Trophoblast cell (in vitro differentiated cells and primary cell): Measurements from ENCODE around the gene SLC12A8.

ENCODE experiments used
- DNase-seq, 2 donors: peaks; one replicate each; pipeline ENCODE4 v3.0.0-alpha.2; 2016
- H2AFZ ChIP-seq: 2 replicates; pipeline ENCODE4 v1.6.1; 2013; ENCODE audit warnings: low read length, moderate library complexity, mild to moderate bottlenecking; ENCODE audit not compliant: insufficient read depth, poor library complexity
- H2AK5ac ChIP-seq: 2 replicates; pipeline ENCODE4 v1.6.1; 2013; ENCODE audit warnings: mild to moderate bottlenecking, low read length
- H2BK120ac ChIP-seq: 2 replicates; pipeline ENCODE4 v1.6.1; 2013; ENCODE audit warnings: low read length, mild to moderate bottlenecking, moderate library complexity; ENCODE audit not compliant: insufficient read depth, poor library complexity
- H2BK12ac ChIP-seq: 2 replicates; pipeline ENCODE4 v1.6.1; 2013; ENCODE audit warnings: mild to moderate bottlenecking, low read length, moderate library complexity
- H2BK5ac ChIP-seq: 2 replicates; pipeline ENCODE4 v1.6.1; 2013; ENCODE audit warnings: low read length, low read depth, moderate library complexity, mild to moderate bottlenecking; ENCODE audit not compliant: poor library complexity
- H3K14ac ChIP-seq: 2 replicates; pipeline ENCODE4 v1.6.1; 2013; ENCODE audit warnings: mild to moderate bottlenecking, low read length
- H3K18ac ChIP-seq: 2 replicates; pipeline ENCODE4 v1.6.1; 2013; ENCODE audit warnings: mild to moderate bottlenecking, low read length
- H3K23ac ChIP-seq: 2 replicates; pipeline ENCODE4 v1.6.1; 2013; ENCODE audit warnings: low read length
- H3K27ac ChIP-seq: 2 replicates; pipeline ENCODE4 v1.5.1; 2013; ENCODE audit warnings: low read depth, mild to moderate bottlenecking, inconsistent platforms, low read length, moderate library complexity
- H3K27me3 ChIP-seq: 2 replicates; pipeline ENCODE4 v1.6.1; 2013; ENCODE audit warnings: inconsistent platforms, mild to moderate bottlenecking, low read length, moderate library complexity; ENCODE audit not compliant: insufficient read depth
- H3K36me3 ChIP-seq, 2 experiments: 1 replicate in 1 of 2; 2 replicates in 1 of 2; pipeline ENCODE4 v1.6.1; 2013; ENCODE audit warnings: low read length in 2 of 2, mild to moderate bottlenecking in 2 of 2, moderate library complexity in 1 of 2; ENCODE audit not compliant: insufficient read depth in 2 of 2, control insufficient read depth in 1 of 2
- H3K4ac ChIP-seq: 2 replicates; pipeline ENCODE4 v1.6.1; 2013; ENCODE audit warnings: low read depth, mild to moderate bottlenecking, low read length, moderate library complexity
- H3K4me1 ChIP-seq, 2 experiments: 1 replicate in 1 of 2; 2 replicates in 1 of 2; pipeline ENCODE4 v1.6.1; 2013; ENCODE audit warnings: low read length in 2 of 2, mild to moderate bottlenecking in 2 of 2, moderate library complexity in 1 of 2; ENCODE audit not compliant: insufficient read depth in 2 of 2, control insufficient read depth in 1 of 2
- H3K4me2 ChIP-seq: 2 replicates; pipeline ENCODE4 v1.6.1; 2013; ENCODE audit warnings: inconsistent platforms, mild to moderate bottlenecking, low read length, moderate library complexity
- H3K4me3 ChIP-seq: 2 replicates; pipeline ENCODE4 v1.5.1; 2013; ENCODE audit warnings: mild to moderate bottlenecking, low read depth, low read length, inconsistent platforms
- H3K79me1 ChIP-seq: one replicate; pipeline ENCODE4 v1.6.1; 2013; ENCODE audit warnings: low read length
- H3K79me2 ChIP-seq: 2 replicates; pipeline ENCODE4 v1.6.1; 2013; ENCODE audit warnings: low read length, mild to moderate bottlenecking; ENCODE audit not compliant: control insufficient read depth, insufficient read depth, poor library complexity
- H3K9ac ChIP-seq: 2 replicates; pipeline ENCODE4 v1.6.1; 2013; ENCODE audit warnings: mild to moderate bottlenecking, low read length
- H3K9me3 ChIP-seq: 2 replicates; pipeline ENCODE4 v1.6.1; 2013; ENCODE audit warnings: low read depth, mild to moderate bottlenecking, control low read depth, inconsistent platforms, low read length; ENCODE audit not compliant: insufficient read depth
- H4K12ac ChIP-seq: 2 replicates; pipeline ENCODE4 v1.6.1; 2013; ENCODE audit warnings: low read depth, mild to moderate bottlenecking, low read length, moderate library complexity
- H4K8ac ChIP-seq: 2 replicates; pipeline ENCODE4 v1.6.1; 2013; ENCODE audit warnings: low read depth, mild to moderate bottlenecking, low read length, moderate library complexity
- H4K91ac ChIP-seq: one replicate; pipeline ENCODE4 v1.6.1; 2013; ENCODE audit warnings: low read depth, mild to moderate bottlenecking, low read length, moderate library complexity
- WGBS: extraction: QIAGEN DNeasy Blood & Tissue Kit; methylation state at CpG from one replicate; pipeline ENCODE4 v1.1.7; 2013; ENCODE audit warnings: missing lambda C conversion rate; ENCODE audit not compliant: insufficient read length, insufficient coverage; ENCODE audit errors: extremely low coverage; 5-methylcytosine and 5-hydroxymethylcytosine counted together

Gene SLC12A8

DNA sequence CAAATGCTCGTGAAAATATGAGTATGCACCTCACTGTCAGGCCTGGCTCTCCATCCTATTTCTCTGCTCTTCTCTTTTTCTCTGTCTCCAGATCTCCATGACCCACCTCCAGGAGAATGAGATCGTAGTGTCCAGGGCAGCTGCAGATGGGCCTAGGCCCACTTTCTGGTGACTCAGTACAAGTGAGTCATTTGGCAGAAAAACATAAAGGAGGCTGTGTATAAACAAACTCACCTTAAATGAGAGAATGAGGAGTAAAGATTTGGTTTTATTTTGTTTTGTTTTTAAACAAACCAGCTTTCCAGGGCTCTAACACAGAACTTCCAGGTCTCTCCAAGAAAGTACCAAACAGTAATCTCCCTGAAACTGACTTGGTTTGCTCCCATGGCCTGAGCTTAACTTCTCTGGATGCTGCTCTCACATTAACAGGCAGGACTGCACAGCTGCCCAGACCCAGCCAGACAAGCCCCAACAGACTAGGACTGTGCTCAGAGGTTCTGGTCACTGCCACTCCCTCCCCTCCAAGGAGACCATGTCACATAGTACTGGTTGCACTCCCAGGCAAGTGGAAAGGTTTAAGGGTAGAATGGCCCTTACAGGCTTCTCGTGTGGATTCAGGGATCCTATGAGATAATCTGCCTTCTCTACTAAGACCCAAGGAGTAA lies 155.2 kb downstream of the SLC12A8 start:
- no peaks in the 10 kb centered on the region for H3K9me3 ChIP-seq
- H3K27me3 ChIP-seq: no peaks in the 10 kb centered on the region
- no peak overlapping the region for H2BK5ac ChIP-seq
- H3K27ac ChIP-seq: peak overlapping the region; percentile 1
- H3K23ac ChIP-seq: no peak overlapping the region
- no CpG with 5 or more reads among the region's 3 CpGs for WGBS
- no peak overlapping the region for H4K91ac ChIP-seq
- peaks cover 26 to 31% of the 10 kb centered on the region in 2 experiments for H3K4me1 ChIP-seq
- no peak overlapping the region for H3K9ac ChIP-seq
- no peak overlapping the region for H4K12ac ChIP-seq
- peaks cover 3% of the 10 kb centered on the region for H3K79me1 ChIP-seq
- H2AFZ ChIP-seq: no peak overlapping the region
- no peaks in the 10 kb centered on the region for H3K36me3 ChIP-seq
- no peak overlapping the region for H4K8ac ChIP-seq
- H3K4me3 ChIP-seq: no peak overlapping the region
- no peak overlapping the region for H3K4me2 ChIP-seq
- peak; percentile 36 to 66 for DNase-seq
- no peak overlapping the region for H3K14ac ChIP-seq
- H2AK5ac ChIP-seq: no peak overlapping the region
- no peak overlapping the region for H2BK120ac ChIP-seq
- no peak overlapping the region for H2BK12ac ChIP-seq
- no peak overlapping the region for H3K18ac ChIP-seq
- H3K4ac ChIP-seq: no peak overlapping the region
- H3K79me2 ChIP-seq: peaks cover 6% of the 10 kb centered on the region

DNA sequence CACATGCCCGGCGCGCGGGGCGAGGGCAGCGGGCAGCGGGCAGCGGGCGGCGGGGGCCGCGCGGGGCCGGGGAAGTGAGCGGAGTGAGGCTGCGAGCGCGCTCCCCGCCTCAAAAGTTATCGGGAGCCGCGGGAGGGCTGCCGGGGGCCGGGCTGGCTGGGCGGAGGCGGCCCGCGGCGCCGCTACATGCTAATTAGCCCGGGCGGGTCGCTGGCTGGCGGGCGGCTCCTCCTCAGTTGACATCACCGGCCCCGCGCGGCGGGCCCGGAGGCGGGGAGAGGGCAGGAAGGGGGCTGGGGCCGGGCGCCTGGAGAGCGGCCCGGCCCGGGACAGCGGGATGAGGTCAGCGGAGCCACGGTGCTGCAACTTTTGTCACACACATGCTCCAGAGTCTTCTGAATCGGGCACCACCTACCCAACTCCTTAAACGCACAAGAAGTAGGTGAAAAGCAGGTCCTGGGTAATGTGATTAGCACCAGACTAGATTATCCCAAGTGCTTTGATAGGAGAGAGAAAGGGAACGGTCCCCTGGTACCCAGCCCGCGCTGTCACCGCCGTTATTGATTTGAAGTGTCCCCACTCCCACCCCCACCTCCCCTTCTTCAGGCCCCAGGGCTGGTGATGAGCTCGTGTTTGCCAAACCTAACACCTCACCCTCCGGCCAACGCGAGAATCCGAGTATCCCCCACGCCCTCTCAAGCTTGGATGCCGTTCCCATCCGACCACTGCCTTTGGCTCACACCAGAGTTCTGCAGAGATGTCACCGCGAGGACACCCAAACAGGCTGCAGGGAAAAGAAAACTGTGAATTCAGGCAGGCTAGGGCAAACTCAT lies 156.4 kb downstream of the SLC12A8 start, which contains the start of gene HEG1:
HEG1 (minus strand) TSS at position 85 of the 833 bp plus-strand sequence. CDS start 107 bp downstream, outside the sequence.
- H3K27ac ChIP-seq: peak within 1 kb of the TSS; percentile 26
- H2BK120ac ChIP-seq: peak within 1 kb of the TSS; percentile 63
- peak within 1 kb of the TSS; percentile 42 for H4K8ac ChIP-seq
- peak within 1 kb of the TSS; percentile 34 for H2BK12ac ChIP-seq
- H3K27me3 ChIP-seq: no peaks in the 10 kb centered on the region
- no peaks in the 10 kb centered on the region for H3K79me1 ChIP-seq
- H2AFZ ChIP-seq: peak within 1 kb of the TSS; percentile 63
- no peaks in the 10 kb centered on the region for H3K36me3 ChIP-seq
- peak within 1 kb of the TSS; percentile 73 for H3K9ac ChIP-seq
- peak within 1 kb of the TSS; percentile 13 for H2BK5ac ChIP-seq
- H4K12ac ChIP-seq: no peak within 1 kb of the TSS
- peak within 1 kb of the TSS; percentile 71 for H4K91ac ChIP-seq
- H3K9me3 ChIP-seq: no peaks in the 10 kb centered on the region
- peak within 1 kb of the TSS; percentile 90 for H3K4me3 ChIP-seq
- H3K79me2 ChIP-seq: peaks cover 6% of the 10 kb centered on the region
- peak within 1 kb of the TSS; percentile 85 for H3K14ac ChIP-seq
- no peak within 1 kb of the TSS for H3K23ac ChIP-seq
- H2AK5ac ChIP-seq: peak within 1 kb of the TSS; percentile 22
- peak within 1 kb of the TSS; percentile 83 for H3K18ac ChIP-seq
- peaks cover 30 to 35% of the 10 kb centered on the region in 2 experiments for H3K4me1 ChIP-seq
- peak within 1 kb of the TSS; percentile 96 for H3K4me2 ChIP-seq
- peak within 1 kb of the TSS; percentile 80 for H3K4ac ChIP-seq
- peak; percentile 91 to 92 for DNase-seq
- no CpG with 5 or more reads among the region's 67 CpGs for WGBS

DNA sequence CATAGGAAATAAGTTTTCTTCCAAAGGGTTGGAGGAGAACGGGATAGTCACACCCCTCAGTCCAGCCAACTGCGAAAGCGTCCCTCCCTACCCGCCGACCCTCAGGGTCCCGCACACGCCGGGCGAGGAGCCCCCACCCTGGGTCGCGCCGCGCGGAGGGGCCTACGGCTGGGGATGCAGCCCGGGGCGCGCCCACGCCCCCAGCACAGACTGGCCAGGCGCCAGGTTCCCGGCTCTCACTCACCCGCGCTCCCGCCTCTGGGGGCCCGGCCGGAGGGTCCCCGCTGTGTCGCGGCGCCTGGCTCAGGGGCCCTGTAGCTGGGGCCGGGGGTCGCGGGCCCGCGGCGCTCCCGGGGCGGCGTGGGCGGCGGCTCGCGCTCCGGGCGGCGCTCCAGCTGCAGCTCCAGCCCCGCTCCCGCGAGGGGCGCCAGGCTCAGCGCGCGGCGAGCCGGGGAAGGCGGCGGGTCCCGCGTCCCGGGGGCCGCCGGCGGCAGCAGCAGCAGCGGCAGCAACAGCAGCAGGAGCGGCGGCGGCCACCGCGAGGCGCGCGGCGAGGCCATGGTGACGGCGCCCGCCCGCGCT lies 157.1 kb downstream of the SLC12A8 start:
- Histone ChIP-seq H3K4me2 (peak overlapping the region; percentile 96), H3K79me2 (peaks cover 6% of the 10 kb centered on the region), H4K8ac (peak overlapping the region; percentile 42), H3K14ac (peak overlapping the region; percentile 85), H2BK120ac (peak overlapping the region; percentile 63), H3K79me1 (no peaks in the 10 kb centered on the region), H3K27me3 (no peaks in the 10 kb centered on the region), H3K36me3 (peaks cover 0 to 3% of the 10 kb centered on the region in 2 experiments), H3K4ac (peak overlapping the region; percentile 80), H4K91ac (peak overlapping the region; percentile 71), H3K27ac (peak overlapping the region; percentile 26), H2AK5ac (peak overlapping the region; percentile 22), H4K12ac (no peak overlapping the region), H2BK5ac (peak overlapping the region; percentile 13), H3K23ac (no peak overlapping the region), H3K4me1 (peaks cover 27 to 35% of the 10 kb centered on the region in 2 experiments), H3K9ac (peak overlapping the region; percentile 73), H2BK12ac (peak overlapping the region; percentile 34), H3K9me3 (no peaks in the 10 kb centered on the region), H2AFZ (peak overlapping the region; percentile 63), H3K18ac (peak overlapping the region; percentile 83), H3K4me3 (peak overlapping the region; percentile 90)
- WGBS: no CpG with 5 or more reads among the region's 78 CpGs
- no peak for DNase-seq
